ENCODE data around the gene PDE11A.
"Not testable (repeated sequence)": the region's sequence is repeated elsewhere in the genome, so short reads cannot be mapped to it uniquely, and the experiment has no call there.

The PDE11A gene

DNA sequence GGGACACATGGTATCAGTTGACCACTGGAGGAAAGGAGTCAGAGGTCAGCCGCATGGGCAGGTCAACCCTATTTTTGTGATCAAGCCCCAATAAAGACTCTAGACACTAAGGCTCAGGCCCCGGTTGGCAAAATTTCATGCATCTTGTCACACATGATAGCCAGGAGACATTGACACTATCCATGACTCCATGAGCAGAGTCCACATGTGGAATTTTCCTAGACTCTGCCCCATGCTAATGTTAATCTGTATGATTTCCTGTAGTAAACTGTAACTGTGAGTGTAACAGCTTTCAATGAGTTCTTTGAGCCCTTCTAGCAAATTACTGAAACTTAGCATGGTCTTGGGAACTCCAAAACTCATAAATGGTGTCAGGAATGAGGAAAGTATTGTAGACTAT lies 192.3 kb downstream of the PDE11A start:
- no peak overlapping the region for H3K4me3 Mint-ChIP-seq
- no peaks in the 10 kb centered on the region for H3K36me3 Mint-ChIP-seq (ENCODE audit: low read depth)
- peaks cover 4% of the 10 kb centered on the region for H3K27me3 Mint-ChIP-seq
- no peak overlapping the region for H3K27ac Mint-ChIP-seq
- no peaks in the 10 kb centered on the region for H3K4me1 Mint-ChIP-seq (ENCODE audit: low read depth)
- no peaks in the 10 kb centered on the region for H3K9me3 Mint-ChIP-seq

- H3K36me3 Mint-ChIP-seq (ENCODE audit: low read depth) = no peaks in the 10 kb centered on the region
- no peak overlapping the region for H3K27ac Mint-ChIP-seq
- no peaks in the 10 kb centered on the region for H3K9me3 Mint-ChIP-seq
- no peak overlapping the region for H3K4me3 Mint-ChIP-seq
- H3K27me3 Mint-ChIP-seq = no peaks in the 10 kb centered on the region
- H3K4me1 Mint-ChIP-seq (ENCODE audit: low read depth) = no peaks in the 10 kb centered on the region
Measured at GRCh38 chr2:177876950-177877349, 195.6 kb downstream of the PDE11A start.

DNA sequence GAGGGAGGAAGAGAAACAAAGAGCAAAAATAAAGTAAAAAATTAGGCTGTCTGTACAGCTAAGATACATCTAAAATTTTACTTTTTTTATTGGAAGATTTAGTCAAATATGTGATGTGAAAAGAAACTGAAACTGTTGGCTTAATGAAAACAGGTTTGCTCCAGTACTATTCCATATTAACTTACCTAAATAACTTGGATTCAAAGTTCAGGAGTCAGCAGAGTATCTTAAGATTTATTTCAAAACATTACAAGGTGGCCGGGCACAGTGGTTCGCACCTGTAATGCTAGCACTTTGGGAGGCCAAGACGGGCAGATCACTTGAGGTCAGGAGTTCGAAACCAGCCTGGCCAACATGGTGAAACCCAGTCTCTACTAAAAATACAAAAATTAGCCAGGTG lies 197.9 kb downstream of the PDE11A start:
- no peaks in the 10 kb centered on the region for H3K36me3 Mint-ChIP-seq (ENCODE audit: low read depth)
- H3K4me1 Mint-ChIP-seq (ENCODE audit: low read depth) = no peaks in the 10 kb centered on the region
- H3K27me3 Mint-ChIP-seq = peaks cover 3% of the 10 kb centered on the region
- H3K4me3 Mint-ChIP-seq = no peak overlapping the region
- no peaks in the 10 kb centered on the region for H3K9me3 Mint-ChIP-seq
- no peak overlapping the region for H3K27ac Mint-ChIP-seq

- Mint-ChIP-seq H3K36me3 (ENCODE audit: low read depth) (no peaks in the 10 kb centered on the region), H3K27me3 (peaks cover 3% of the 10 kb centered on the region), H3K9me3 (no peaks in the 10 kb centered on the region), H3K4me3 (no peak overlapping the region), H3K4me1 (ENCODE audit: low read depth) (no peaks in the 10 kb centered on the region), H3K27ac (no peak overlapping the region)
Measured at GRCh38 chr2:177873915-177874314, 198.7 kb downstream of the PDE11A start.

DNA sequence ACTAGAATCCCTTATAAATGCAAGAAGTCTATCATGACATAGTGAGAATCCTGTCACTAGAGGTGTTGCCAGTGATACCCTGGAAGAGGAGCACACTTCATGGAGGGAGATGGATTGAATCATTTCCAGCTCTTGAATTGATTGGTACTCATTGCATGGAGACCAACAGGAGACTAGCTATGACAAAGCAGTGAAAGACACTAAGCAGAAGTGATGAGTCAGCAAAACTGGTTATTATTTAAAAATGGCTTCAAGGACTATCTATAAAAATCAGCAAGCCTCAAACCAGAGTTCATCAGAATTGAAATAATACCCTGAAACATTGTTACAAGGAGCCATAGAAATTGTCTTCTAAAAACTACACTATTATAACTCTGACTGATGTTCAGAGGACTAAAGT lies 200.3 kb downstream of the PDE11A start:
- Mint-ChIP-seq H3K4me3 (no peak overlapping the region), H3K27me3 (peaks cover 3% of the 10 kb centered on the region)

DNA sequence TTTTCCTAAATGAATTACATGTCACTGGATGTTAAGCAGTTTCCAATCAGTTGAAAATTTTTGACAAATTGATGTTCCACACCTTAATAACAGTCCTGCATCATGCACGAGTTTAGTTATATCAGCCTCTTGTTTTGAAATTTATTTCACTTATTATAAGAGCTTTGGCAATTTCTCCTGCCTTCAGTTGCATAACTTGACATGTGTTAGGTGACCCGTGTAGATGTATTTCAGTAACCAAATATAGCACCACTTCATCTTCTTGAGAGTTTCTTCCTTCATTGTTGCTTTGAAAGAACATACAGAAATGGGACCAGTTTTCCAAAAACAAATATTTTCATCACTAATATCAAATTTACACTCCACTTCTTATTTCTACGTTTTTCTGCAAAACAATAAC lies 202.7 kb downstream of the PDE11A start:
- Mint-ChIP-seq H3K36me3 (ENCODE audit: low read depth) (no peaks in the 10 kb centered on the region), H3K27me3 (peaks cover 3% of the 10 kb centered on the region), H3K4me3 (no peak overlapping the region), H3K9me3 (no peaks in the 10 kb centered on the region), H3K27ac (no peak overlapping the region), H3K4me1 (ENCODE audit: low read depth) (no peaks in the 10 kb centered on the region)

More for the DNA sequence above, 200.3 kb downstream of the PDE11A start:
- Mint-ChIP-seq H3K4me1 (ENCODE audit: low read depth) (no peaks in the 10 kb centered on the region), H3K27ac (no peak overlapping the region), H3K36me3 (ENCODE audit: low read depth) (no peaks in the 10 kb centered on the region), H3K9me3 (no peaks in the 10 kb centered on the region)

GRCh38 chr2:177869209-177869608 lies 203.4 kb downstream of the PDE11A start:
- no peak overlapping the region for H3K27ac Mint-ChIP-seq
- no peaks in the 10 kb centered on the region for H3K9me3 Mint-ChIP-seq
- peaks cover 3% of the 10 kb centered on the region for H3K27me3 Mint-ChIP-seq
- H3K36me3 Mint-ChIP-seq (ENCODE audit: low read depth) = no peaks in the 10 kb centered on the region
- H3K4me1 Mint-ChIP-seq (ENCODE audit: low read depth) = no peaks in the 10 kb centered on the region
- no peak overlapping the region for H3K4me3 Mint-ChIP-seq

DNA sequence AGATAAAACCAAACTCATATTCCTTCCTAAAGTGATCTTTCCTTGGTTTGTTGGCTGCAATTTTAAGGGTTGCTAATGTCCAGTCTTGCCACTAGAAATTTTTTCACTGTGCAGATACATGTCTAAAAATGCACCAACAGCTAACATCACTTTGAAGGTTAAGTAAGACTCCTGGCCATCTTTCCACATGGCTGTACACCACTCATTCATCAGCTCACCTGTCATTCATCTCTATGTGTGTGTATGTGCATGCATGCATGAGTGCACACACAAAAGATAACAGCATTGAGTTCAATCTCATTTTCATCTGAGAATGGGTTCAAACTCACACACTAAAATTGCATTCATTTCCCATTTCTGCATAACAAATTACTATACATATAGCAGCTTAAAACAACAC lies 203.8 kb downstream of the PDE11A start:
- Mint-ChIP-seq H3K9me3 (no peaks in the 10 kb centered on the region), H3K27me3 (peaks cover 3% of the 10 kb centered on the region), H3K4me3 (no peak overlapping the region), H3K27ac (no peak overlapping the region), H3K4me1 (ENCODE audit: low read depth) (no peaks in the 10 kb centered on the region), H3K36me3 (ENCODE audit: low read depth) (no peaks in the 10 kb centered on the region)

GRCh38 chr2:177857538-177857937 lies 215.0 kb downstream of the PDE11A start:
- Mint-ChIP-seq H3K36me3 (ENCODE audit: low read depth) (peaks cover 4% of the 10 kb centered on the region), H3K4me1 (ENCODE audit: low read depth) (no peaks in the 10 kb centered on the region), H3K27ac (no peak overlapping the region), H3K9me3 (peaks cover 9% of the 10 kb centered on the region), H3K4me3 (no peak overlapping the region), H3K27me3 (peaks cover 19% of the 10 kb centered on the region)

DNA sequence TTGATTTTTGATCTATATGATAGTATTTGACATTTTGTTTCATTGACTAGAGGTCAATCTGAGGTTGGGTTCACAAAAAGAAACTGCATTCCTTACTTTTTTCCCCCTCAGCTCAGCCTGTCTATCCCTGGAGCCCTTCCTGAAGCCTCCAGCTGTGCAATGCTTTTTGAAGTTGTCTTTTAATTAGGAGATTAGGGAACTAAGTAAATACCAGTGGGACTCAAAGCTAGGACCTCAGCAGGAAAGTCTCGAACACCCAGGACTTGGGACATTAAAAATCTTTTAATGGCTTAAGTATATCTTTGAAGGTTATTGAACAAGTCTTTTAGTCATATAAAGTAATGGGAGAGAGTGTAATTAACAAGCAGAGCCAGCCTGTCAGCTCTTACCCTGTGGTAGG lies 220.2 kb downstream of the PDE11A start:
- H3K27me3 Mint-ChIP-seq = peaks cover 21% of the 10 kb centered on the region
- H3K4me3 Mint-ChIP-seq = no peak overlapping the region
- H3K9me3 Mint-ChIP-seq = peaks cover 3% of the 10 kb centered on the region
- no peaks in the 10 kb centered on the region for H3K4me1 Mint-ChIP-seq (ENCODE audit: low read depth)
- H3K27ac Mint-ChIP-seq = no peak overlapping the region
- peaks cover 2% of the 10 kb centered on the region for H3K36me3 Mint-ChIP-seq (ENCODE audit: low read depth)

GRCh38 chr2:177843188-177843587 lies 229.4 kb downstream of the PDE11A start:
- H3K4me1 Mint-ChIP-seq (ENCODE audit: low read depth) = no peaks in the 10 kb centered on the region
- no peaks in the 10 kb centered on the region for H3K9me3 Mint-ChIP-seq
- H3K36me3 Mint-ChIP-seq (ENCODE audit: low read depth) = no peaks in the 10 kb centered on the region
- H3K27me3 Mint-ChIP-seq = no peaks in the 10 kb centered on the region
- H3K27ac Mint-ChIP-seq = no peak overlapping the region
- no peak overlapping the region for H3K4me3 Mint-ChIP-seq

GRCh38 chr2:177842243-177842642 lies 230.3 kb downstream of the PDE11A start:
- Mint-ChIP-seq H3K27ac (no peak overlapping the region), H3K9me3 (peaks cover 4% of the 10 kb centered on the region), H3K36me3 (ENCODE audit: low read depth) (no peaks in the 10 kb centered on the region), H3K4me3 (no peak overlapping the region), H3K27me3 (no peaks in the 10 kb centered on the region), H3K4me1 (ENCODE audit: low read depth) (no peaks in the 10 kb centered on the region)

GRCh38 chr2:177835418-177836204 lies 237.0 kb downstream of the PDE11A start:
- H3K9me3 Mint-ChIP-seq; H3K36me3 Mint-ChIP-seq (ENCODE audit: low read depth); H3K4me3 Mint-ChIP-seq; H3K27me3 Mint-ChIP-seq; H3K4me1 Mint-ChIP-seq (ENCODE audit: low read depth); H3K27ac Mint-ChIP-seq: not testable (repeated sequence)

- Mint-ChIP-seq H3K4me1 (ENCODE audit: low read depth) (no peaks in the 10 kb centered on the region), H3K27me3 (peaks cover 6% of the 10 kb centered on the region), H3K36me3 (ENCODE audit: low read depth) (no peaks in the 10 kb centered on the region), H3K9me3 (peaks cover 4% of the 10 kb centered on the region), H3K4me3 (no peak overlapping the region), H3K27ac (no peak overlapping the region)
Measured at GRCh38 chr2:177832611-177833433, 239.8 kb downstream of the PDE11A start.

DNA sequence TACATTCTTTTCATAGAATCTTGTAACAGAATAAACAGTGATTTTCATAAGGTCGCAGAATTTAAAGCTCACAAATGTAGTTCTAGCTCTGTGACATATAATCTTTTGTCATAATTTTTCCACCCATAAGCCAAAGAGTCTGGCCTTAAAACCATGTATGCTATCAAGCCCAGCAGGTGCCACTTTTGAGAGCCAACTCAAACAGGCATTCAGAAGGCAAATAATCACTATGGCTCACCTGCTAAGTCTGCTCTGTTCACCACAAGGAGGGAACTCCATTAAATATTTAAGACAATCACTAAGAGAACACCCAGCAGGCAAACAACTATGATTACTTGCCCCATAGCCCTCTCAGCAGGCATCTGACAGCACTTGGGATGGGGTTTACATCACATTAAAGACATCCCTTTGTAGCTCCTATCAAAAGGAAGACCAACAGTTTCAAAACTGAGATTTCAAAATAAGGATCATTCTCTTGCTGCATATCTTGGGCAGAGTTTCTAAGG lies 241.6 kb downstream of the PDE11A start:
- peaks cover 6% of the 10 kb centered on the region for H3K27me3 Mint-ChIP-seq
- no peaks in the 10 kb centered on the region for H3K9me3 Mint-ChIP-seq
- no peak overlapping the region for H3K4me3 Mint-ChIP-seq
- H3K36me3 Mint-ChIP-seq (ENCODE audit: low read depth) = no peaks in the 10 kb centered on the region
- no peak overlapping the region for H3K27ac Mint-ChIP-seq
- no peaks in the 10 kb centered on the region for H3K4me1 Mint-ChIP-seq (ENCODE audit: low read depth)

All from stimulated activated naive CD8-positive, alpha-beta T cell treated with anti-CD3 and anti-CD28 coated beads, Interleukin-15, Interleukin-2, amounts not matched to agents 100 ng/mL and 50 ng/mL, for 24 hours (primary cell).